Measurements from ENCODE around the gene GALNT18. TPM values are rescaled to one million over a fixed set of nuclear protein-coding genes. Genes with fewer than 3 reads are reported as not detected.
A peak's percentile ranks its signal among the peaks of the same experiment; 100 is the strongest.

GALNT18 gene
- total RNA-seq, 1 experiment from 2014 or later = 4.0 TPM

DNA sequence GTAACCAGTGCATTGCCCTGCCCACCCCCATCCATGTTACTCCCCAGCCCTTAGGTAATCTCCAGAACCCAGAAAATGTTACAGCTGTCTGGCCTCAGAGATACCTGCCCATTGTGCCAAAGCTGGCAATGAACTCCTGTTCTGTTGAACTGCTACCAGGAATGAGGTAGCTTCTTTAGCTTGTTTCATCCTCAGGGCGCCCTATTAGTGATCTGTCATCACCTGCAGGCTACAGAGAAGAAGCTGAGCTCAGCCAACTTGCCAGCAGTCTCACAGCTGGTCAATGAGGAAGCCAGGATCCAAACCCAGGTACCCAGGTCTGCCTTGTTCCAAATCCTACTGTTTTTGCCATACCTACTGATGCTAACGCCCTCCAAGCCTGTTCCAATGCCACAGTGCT lies 88.7 kb downstream of the GALNT18 start:
- DNase-seq (ENCODE audit: low read depth) = no peak

DNA sequence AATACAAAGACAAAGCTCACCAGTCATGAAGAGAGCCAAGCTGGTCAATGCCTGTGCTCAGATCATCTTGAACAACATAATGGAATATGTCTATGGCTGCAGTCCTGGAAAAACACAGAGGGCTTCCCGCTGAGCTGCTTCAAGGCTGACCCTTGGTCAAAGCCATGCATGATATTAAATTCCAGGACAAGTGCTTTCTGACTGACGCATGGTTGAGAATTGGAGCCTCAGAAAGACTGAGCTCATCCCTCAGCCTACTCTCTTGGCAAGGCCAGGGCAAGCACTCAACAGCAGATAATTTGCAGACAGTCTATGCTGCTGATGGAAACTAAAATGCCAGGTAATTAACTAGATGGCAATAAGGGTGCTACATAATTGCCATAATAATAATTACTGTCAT lies 89.2 kb downstream of the GALNT18 start:
- peak; percentile 52 for DNase-seq (ENCODE audit: low read depth)

GRCh38 chr11:11531131-11531908 lies 90.5 kb downstream of the GALNT18 start:
- no peak for DNase-seq (ENCODE audit: low read depth)

GRCh38 chr11:11528986-11529385 lies 92.8 kb downstream of the GALNT18 start:
- no peak for DNase-seq (ENCODE audit: low read depth)

DNA sequence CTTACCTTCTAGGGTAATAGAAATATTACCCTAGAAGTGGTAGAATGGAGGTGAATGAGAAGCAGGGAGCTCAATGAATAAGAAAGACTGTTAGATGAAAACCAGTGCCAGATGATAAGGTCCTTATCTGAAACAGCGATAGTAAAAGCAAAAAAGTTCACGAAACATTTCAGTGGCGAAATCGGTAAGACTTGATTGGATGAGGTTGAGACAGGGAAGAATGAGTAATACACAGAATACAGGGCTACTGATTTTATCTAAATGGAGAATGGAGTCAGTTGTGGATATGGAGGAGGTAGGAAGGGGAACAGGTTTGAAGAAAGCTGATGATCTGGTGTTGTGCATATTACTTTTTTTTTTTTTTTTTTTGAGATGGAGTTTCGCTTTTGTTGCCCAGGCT lies 96.5 kb downstream of the GALNT18 start:
- DNase-seq (ENCODE audit: low read depth) = no peak

GRCh38 chr11:11524436-11525061 lies 97.3 kb downstream of the GALNT18 start:
- peak; percentile 21 for DNase-seq (ENCODE audit: low read depth)

- no peak for DNase-seq (ENCODE audit: low read depth)
Observed at GRCh38 chr11:11522591-11522990, 99.2 kb downstream of the GALNT18 start.

DNA sequence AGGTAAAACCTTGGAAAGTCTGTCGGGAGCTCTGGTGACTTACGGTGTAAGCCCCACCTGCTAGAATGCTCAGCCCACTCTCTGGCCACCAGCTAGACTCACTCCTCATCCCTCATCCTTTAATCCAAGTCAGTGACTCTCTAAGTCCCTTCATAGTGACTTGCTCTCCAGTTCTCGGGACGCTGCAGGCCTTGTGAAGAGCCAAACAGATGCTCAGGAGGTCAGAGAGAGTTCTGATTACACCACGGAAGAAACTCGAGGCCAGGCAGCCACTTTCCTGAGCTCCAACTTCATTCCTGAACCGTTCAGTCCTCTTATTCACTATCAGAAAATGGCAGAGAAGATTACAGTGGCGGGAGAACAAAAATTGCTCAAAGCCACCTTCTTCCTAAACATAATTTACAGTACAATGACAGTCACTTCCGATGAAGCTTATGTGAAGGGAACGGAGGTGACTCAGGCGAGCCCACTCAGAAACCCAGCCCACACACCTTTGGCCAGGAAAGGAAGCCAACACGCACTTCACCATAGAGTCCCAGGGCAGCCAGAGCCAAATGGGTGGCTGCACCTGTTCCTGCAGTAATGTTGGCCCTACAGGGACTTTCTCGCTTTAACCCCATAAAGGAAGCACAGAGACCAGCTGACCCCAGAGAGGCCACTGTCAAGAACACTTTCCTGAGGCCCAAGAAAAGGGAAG lies 100.4 kb downstream of the GALNT18 start:
- DNase-seq (ENCODE audit: low read depth) = no peak

GRCh38 chr11:11520231-11521015 lies 101.4 kb downstream of the GALNT18 start:
- DNase-seq (ENCODE audit: low read depth) = no peak

GRCh38 chr11:11519184-11519583 lies 102.6 kb downstream of the GALNT18 start:
- DNase-seq (ENCODE audit: low read depth) = no peak

- DNase-seq (ENCODE audit: low read depth) = peak; percentile 40
Observed at GRCh38 chr11:11514246-11514645, 107.6 kb downstream of the GALNT18 start.

DNA sequence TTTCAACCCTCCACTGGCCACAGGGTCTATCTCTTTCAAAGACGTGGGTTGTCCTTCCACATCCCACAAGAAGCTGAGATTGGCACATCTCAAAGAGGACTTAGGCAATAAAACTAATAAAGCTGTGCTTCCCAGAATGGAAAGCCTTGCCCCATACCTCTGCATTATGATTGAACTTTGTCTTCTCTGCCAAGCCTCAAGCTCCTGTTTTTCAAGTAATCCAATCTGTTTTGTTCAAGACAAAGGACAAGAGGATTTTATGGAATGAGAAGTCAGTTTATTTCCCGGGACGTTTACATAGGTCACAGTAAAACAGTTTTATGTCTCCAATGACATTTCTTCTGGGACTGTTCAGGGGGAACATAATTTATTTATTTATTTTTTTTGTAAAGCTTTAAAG lies 108.4 kb downstream of the GALNT18 start:
- DNase-seq (ENCODE audit: low read depth) = peak; percentile 73

DNA sequence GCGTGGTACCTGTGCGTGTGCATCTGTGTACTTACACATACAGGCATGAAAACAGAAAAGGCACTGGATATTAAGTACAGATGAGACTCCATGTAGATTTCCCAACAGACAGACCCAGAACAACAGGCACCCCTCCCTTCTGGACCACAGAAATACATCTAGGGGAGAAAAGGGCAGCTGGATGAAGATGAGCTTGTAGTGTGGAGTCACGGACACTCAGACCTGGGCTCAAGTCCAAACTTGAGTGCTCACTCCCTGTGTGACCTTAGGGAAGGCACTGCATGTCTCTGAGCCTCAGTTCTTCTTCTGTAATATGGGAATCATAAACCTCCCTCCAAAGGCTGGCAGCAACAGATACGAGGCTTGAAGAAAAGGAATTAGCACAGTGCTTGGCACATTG lies 108.9 kb downstream of the GALNT18 start:
- DNase-seq (ENCODE audit: low read depth) = peak; percentile 57

DNA sequence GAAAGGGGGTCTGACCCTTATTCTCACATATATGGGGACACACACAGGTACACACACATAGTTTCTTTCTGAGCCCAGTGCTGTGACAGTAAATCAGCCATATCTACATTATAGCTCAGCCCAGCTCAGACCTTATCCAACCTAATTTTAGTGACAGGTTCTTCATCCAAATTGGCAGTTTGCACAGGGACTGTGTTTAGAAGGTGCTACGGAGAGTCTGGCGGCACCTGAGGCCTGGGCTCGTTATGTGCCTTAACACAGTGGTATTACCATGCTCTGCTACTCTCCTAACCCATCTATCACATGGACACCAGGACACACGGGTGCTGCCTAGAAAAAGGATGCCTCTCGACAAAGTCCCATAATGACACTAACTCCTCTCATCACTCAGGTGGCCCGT lies 109.3 kb downstream of the GALNT18 start:
- no peak for DNase-seq (ENCODE audit: low read depth)

- DNase-seq (ENCODE audit: low read depth) = peak; percentile 51
Observed at GRCh38 chr11:11512090-11512489, 109.7 kb downstream of the GALNT18 start.

DNA sequence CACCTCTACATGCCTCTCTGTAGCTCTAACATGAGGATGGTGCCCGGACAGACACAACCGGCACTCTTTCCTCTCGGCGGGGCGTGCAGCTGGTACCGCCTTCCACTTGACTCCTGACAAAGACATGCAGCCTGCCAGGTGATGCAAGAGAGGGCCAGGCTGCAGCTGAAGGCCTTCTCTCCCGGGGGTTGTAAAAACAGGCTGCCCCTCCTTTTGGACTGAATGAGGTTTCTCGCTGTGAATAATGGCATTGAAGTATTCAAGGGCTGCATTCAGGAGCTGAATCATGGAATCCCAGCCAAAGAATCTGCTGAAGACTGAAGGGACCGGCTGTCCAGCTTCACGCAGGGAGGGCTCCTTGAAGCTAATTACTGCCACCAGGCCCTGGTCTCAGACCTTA lies 110.9 kb downstream of the GALNT18 start:
- DNase-seq (ENCODE audit: low read depth) = peak; percentile 87

DNA sequence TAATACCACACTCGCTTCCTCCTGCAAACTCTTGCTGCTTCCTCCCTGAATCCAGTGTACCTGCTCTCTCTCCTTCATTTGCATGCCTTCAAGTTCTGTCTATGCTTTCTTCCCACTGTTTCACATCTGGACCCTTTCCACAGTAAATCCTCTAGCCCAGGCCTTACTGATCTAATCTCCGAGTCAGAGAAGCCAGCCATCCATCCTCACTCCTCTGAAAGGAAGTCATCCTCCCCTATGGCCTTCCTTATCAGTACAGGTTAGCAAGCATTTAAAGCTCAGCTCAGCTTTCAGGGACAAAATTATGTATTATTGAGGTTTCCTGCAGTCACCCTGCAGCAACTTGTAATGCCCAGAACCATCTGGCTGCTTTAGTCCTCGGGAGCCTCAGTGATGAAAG lies 116.1 kb downstream of the GALNT18 start:
- DNase-seq (ENCODE audit: low read depth) = no peak

- peak; percentile 65 for DNase-seq (ENCODE audit: low read depth)
Observed at GRCh38 chr11:11505190-11505589, 116.6 kb downstream of the GALNT18 start.

DNA sequence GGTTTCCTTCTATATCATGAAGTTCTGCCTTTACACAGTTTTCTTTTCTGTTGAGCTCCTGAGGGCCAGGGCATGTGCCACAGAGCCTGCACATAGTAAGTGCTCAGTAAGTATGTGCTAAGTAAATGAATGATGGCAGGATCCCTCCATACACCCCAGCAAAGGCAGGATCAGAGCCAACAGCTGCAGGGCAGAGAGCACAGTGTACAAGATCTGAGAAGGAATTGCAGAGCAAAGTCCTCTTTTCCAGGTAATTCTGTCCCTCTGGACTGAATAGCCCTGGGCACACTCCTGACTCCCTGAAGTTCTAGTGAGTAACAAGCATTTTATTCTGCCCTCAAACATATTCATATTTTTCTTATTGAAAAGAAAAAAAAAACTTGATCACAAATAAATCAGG lies 117.7 kb downstream of the GALNT18 start:
- no peak for DNase-seq (ENCODE audit: low read depth)

DNA sequence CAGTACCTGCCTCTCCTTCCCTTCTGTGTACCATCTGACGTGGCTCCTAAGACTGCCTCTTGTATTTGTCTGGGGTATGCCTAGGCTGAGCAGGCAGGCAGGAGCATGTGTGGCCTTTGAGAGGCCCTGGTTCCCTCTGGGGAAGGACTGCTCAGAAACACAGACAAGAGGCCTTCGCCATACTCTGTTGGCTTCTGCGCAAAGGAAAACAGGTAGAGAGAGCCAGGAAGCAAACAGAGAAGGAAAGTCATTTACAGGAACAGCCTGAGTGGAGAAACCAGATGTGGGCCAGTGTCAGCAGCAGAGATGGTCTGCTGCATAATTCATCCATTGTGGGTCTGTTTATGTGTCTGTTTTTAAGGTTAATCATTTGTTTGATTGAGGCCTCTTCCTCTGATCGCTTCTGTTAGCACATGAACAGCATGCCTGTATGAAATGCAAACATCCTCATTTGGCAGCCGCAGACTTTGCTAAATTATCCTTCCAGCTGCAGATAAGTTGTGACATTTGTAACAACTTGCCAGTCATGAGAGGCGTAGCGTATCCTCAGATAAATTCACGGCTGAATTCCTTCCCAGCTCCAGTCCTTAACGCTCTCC lies 119.4 kb downstream of the GALNT18 start:
- no peak for DNase-seq (ENCODE audit: low read depth)

- no peak for DNase-seq (ENCODE audit: low read depth)
Observed at GRCh38 chr11:11501546-11502262, 120.1 kb downstream of the GALNT18 start.

Measured in LHCN-M2 (cell line).